ENCODE data around the gene ARFGAP2. TPM values are rescaled to one million over a fixed set of nuclear protein-coding genes. Genes with fewer than 3 reads are reported as not detected.

Gene ARFGAP2
- total RNA-seq, 1 experiment from 2014 or later = 78.0 TPM

GRCh38 chr11:47162426-47162825 is 14.3 kb downstream of the ARFGAP2 start:
- TF ChIP-seq, protein P1, sequence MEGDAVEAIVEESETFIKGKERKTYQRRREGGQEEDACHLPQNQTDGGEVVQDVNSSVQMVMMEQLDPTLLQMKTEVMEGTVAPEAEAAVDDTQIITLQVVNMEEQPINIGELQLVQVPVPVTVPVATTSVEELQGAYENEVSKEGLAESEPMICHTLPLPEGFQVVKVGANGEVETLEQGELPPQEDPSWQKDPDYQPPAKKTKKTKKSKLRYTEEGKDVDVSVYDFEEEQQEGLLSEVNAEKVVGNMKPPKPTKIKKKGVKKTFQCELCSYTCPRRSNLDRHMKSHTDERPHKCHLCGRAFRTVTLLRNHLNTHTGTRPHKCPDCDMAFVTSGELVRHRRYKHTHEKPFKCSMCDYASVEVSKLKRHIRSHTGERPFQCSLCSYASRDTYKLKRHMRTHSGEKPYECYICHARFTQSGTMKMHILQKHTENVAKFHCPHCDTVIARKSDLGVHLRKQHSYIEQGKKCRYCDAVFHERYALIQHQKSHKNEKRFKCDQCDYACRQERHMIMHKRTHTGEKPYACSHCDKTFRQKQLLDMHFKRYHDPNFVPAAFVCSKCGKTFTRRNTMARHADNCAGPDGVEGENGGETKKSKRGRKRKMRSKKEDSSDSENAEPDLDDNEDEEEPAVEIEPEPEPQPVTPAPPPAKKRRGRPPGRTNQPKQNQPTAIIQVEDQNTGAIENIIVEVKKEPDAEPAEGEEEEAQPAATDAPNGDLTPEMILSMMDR (IDR thresholded peaks at IDR 0.05; ENCODE audit: unreplicated experiment) = no peak
- H3K27ac Mint-ChIP-seq (ENCODE audit: low read depth, unreplicated experiment) = no peak overlapping the region
- no peaks in the 10 kb centered on the region for H3K27me3 Mint-ChIP-seq (ENCODE audit: insufficient read depth, unreplicated experiment)
- DNase-seq (ENCODE audit: unreplicated experiment) = no peak
- peaks cover 48% of the 10 kb centered on the region for H3K36me3 Mint-ChIP-seq (ENCODE audit: insufficient read depth, unreplicated experiment)
- no TSS peak for BruUV-seq (replicated peaks)
- ChIA-PET POLR2A (interaction anchor here (0.6 to 1.8 kb wide), 8 partner anchors 8 to 569 kb away, joined by 3 to 8 read pairs (median 4); partner anchors contain the start of genes AMBRA1 and ARFGAP2), CTCF (interaction anchor here (0.5 to 5.0 kb wide), 20 partner anchors 9 to 821 kb away, joined by 3 to 38 read pairs (median 4); no protein-coding TSS in a partner anchor)
- H3K4me3 Mint-ChIP-seq (ENCODE audit: unreplicated experiment) = no peak overlapping the region
- H3K9me3 Mint-ChIP-seq (ENCODE audit: unreplicated experiment) = no peaks in the 10 kb centered on the region
- no peaks in the 10 kb centered on the region for H3K4me1 Mint-ChIP-seq (ENCODE audit: insufficient read depth, unreplicated experiment)
- intact Hi-C loops (cut with micrococcal nuclease) = no loop called here

GRCh38 chr11:47161890-47162289 is 14.8 kb downstream of the ARFGAP2 start:
- DNase-seq (ENCODE audit: unreplicated experiment) = no peak
- no peaks in the 10 kb centered on the region for H3K9me3 Mint-ChIP-seq (ENCODE audit: unreplicated experiment)
- no peak overlapping the region for H3K27ac Mint-ChIP-seq (ENCODE audit: low read depth, unreplicated experiment)
- H3K36me3 Mint-ChIP-seq (ENCODE audit: insufficient read depth, unreplicated experiment) = peaks cover 50% of the 10 kb centered on the region
- no peaks in the 10 kb centered on the region for H3K4me1 Mint-ChIP-seq (ENCODE audit: insufficient read depth, unreplicated experiment)
- CTCF ChIA-PET = interaction anchor here (0.6 to 5.0 kb wide), 18 partner anchors 9 to 304 kb away, joined by 3 to 38 read pairs (median 4); no protein-coding TSS in a partner anchor
- BruUV-seq (replicated peaks) = TSS peak; percentile 50
- TF ChIP-seq, protein P1 (IDR thresholded peaks at IDR 0.05; ENCODE audit: unreplicated experiment) = no peak
- H3K27me3 Mint-ChIP-seq (ENCODE audit: insufficient read depth, unreplicated experiment) = no peaks in the 10 kb centered on the region
- POLR2A ChIA-PET = interaction anchor here (1.0 to 1.6 kb wide), 4 partner anchors 14 to 87 kb away, joined by 3 to 8 read pairs (median 4); partner anchors contain the start of genes ARFGAP2 and DDB2
- intact Hi-C loops (cut with micrococcal nuclease) = loop anchor here (1.0 kb wide), 1 partner anchor 273 kb away; no protein-coding TSS in a partner anchor
- no peak overlapping the region for H3K4me3 Mint-ChIP-seq (ENCODE audit: unreplicated experiment)

- DNase-seq (ENCODE audit: unreplicated experiment) = peak; percentile 73
- BruUV-seq (replicated peaks) = no TSS peak
- POLR2A ChIA-PET = interaction anchor here (0.7 to 1.2 kb wide), 3 partner anchors 16 to 334 kb away, joined by 3 to 4 read pairs (median 3); partner anchors contain the start of genes ARFGAP2 and DDB2
- no peaks in the 10 kb centered on the region for H3K9me3 Mint-ChIP-seq (ENCODE audit: unreplicated experiment)
- peaks cover 52% of the 10 kb centered on the region for H3K36me3 Mint-ChIP-seq (ENCODE audit: insufficient read depth, unreplicated experiment)
- CTCF ChIA-PET = interaction anchor here (0.6 to 5.0 kb wide), 19 partner anchors 8 to 579 kb away, joined by 3 to 38 read pairs (median 4); no protein-coding TSS in a partner anchor
- intact Hi-C loops (cut with micrococcal nuclease) = loop anchor here (1.0 kb wide), 1 partner anchor 272 kb away; no protein-coding TSS in a partner anchor
- TF ChIP-seq, protein P1 (IDR thresholded peaks at IDR 0.05; ENCODE audit: unreplicated experiment) = peak; percentile 60
- H3K27ac Mint-ChIP-seq (ENCODE audit: low read depth, unreplicated experiment) = no peak overlapping the region
- H3K4me3 Mint-ChIP-seq (ENCODE audit: unreplicated experiment) = no peak overlapping the region
- no peaks in the 10 kb centered on the region for H3K4me1 Mint-ChIP-seq (ENCODE audit: insufficient read depth, unreplicated experiment)
- no peaks in the 10 kb centered on the region for H3K27me3 Mint-ChIP-seq (ENCODE audit: insufficient read depth, unreplicated experiment)
These were observed 15.4 kb downstream of the ARFGAP2 start for GRCh38 chr11:47161134-47161854.

DNA sequence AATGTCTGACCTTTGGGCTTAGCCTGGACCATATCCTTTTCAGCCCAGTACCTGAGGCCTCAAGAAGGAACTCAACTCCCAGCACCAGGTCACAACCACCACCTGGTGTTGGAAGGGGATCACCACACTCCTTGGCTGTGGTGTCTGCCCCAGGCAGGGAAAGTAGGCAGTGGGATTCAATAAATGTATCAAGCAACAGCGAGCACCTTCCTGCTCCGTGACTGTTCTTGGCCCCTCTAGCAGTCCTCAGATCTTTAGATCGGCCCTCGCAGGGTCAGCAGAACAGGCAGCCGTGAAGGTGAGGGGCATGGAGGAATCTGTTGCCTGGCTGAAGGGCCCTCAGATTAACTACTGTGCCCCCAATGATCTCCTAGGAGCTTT is 15.9 kb downstream of the ARFGAP2 start:
- ChIA-PET CTCF (interaction anchor here (0.6 to 1.2 kb wide), 9 partner anchors 33 to 580 kb away, joined by 3 to 5 read pairs (median 3); no protein-coding TSS in a partner anchor), POLR2A (interaction anchor here (0.7 to 1.2 kb wide), 2 partner anchors 54 to 334 kb away, joined by 3 to 4 read pairs; partner anchors contain the start of gene DDB2)
- H3K27ac Mint-ChIP-seq (ENCODE audit: low read depth, unreplicated experiment) = no peak overlapping the region
- no peaks in the 10 kb centered on the region for H3K27me3 Mint-ChIP-seq (ENCODE audit: insufficient read depth, unreplicated experiment)
- intact Hi-C loops (cut with micrococcal nuclease) = loop anchor here (1.0 kb wide), 1 partner anchor 271 kb away; no protein-coding TSS in a partner anchor
- peaks cover 47% of the 10 kb centered on the region for H3K36me3 Mint-ChIP-seq (ENCODE audit: insufficient read depth, unreplicated experiment)
- no peak overlapping the region for H3K4me3 Mint-ChIP-seq (ENCODE audit: unreplicated experiment)
- H3K4me1 Mint-ChIP-seq (ENCODE audit: insufficient read depth, unreplicated experiment) = no peaks in the 10 kb centered on the region
- TF ChIP-seq, protein P1 (IDR thresholded peaks at IDR 0.05; ENCODE audit: unreplicated experiment) = no peak
- no peaks in the 10 kb centered on the region for H3K9me3 Mint-ChIP-seq (ENCODE audit: unreplicated experiment)
- no TSS peak for BruUV-seq (replicated peaks)
- no peak for DNase-seq (ENCODE audit: unreplicated experiment)

Data from MCF 10A (cell line).